PC-3 (cell line): ENCODE results near the gene MED17. TPM values are rescaled to one million over a fixed set of nuclear protein-coding genes. Genes with fewer than 3 reads are reported as not detected.

ENCODE experiments used
- ATAC-seq: fragments of 200-7000 bp; cut with Tn5 transposase; 2 replicates; pipeline ENCODE4 v1.9.1; 2020; ENCODE audit warnings: mild to moderate bottlenecking, moderate library complexity
- BruUV-seq: library from RNA; stranded (reverse); fragments of 400-500 nt; replicated peaks from 2 replicates; lab custom pipeline; 2021; lab: Mats Ljungman, UMichigan
- CTCF ChIA-PET: fragments of 300-600 bp; sonication (Branson Sonifier 250); formaldehyde crosslinking; loops from one replicate; lab custom pipeline; 2022; ENCODE audit warnings: antibody characterized with exemption; lab: Charles Lee
- POLR2A ChIA-PET: fragments of 300-600 bp; sonication (Branson Sonifier 250); formaldehyde crosslinking; loops from one replicate; lab custom pipeline; 2022; ENCODE audit warnings: antibody characterized with exemption; ENCODE audit not compliant: unreplicated experiment; lab: Charles Lee
- DNase-seq: peaks from one replicate; pipeline ENCODE4 v3.0.0-alpha.2; 2015
- H2AFZ ChIP-seq: fragments of 300-600 bp; sonication (generic); 2 replicates; pipeline ENCODE4 v1.6.0; 2016; ENCODE audit warnings: antibody characterized with exemption, low read length
- H3F3A ChIP-seq: fragments of 300-600 bp; sonication (generic); one replicate; pipeline ENCODE4 v1.6.0; 2017; ENCODE audit warnings: antibody characterized with exemption, low read length, control low read depth, mild to moderate bottlenecking; ENCODE audit not compliant: unreplicated experiment
- H3K27ac ChIP-seq: fragments of 300-600 bp; sonication (generic); 2 replicates; pipeline ENCODE4 v1.5.1; 2016; ENCODE audit warnings: mild to moderate bottlenecking, low read length
- H3K27me3 ChIP-seq: fragments of 300-600 bp; sonication (generic); 2 replicates; pipeline ENCODE4 v1.6.1; 2016; ENCODE audit warnings: low read length, mixed read lengths
- H3K36me3 ChIP-seq: fragments of 300-600 bp; sonication (generic); 2 replicates; pipeline ENCODE4 v1.6.1; 2016; ENCODE audit warnings: low read depth, mixed run types, low read length, mixed read lengths
- H3K4me1 ChIP-seq: fragments of 300-600 bp; sonication (generic); 2 replicates; pipeline ENCODE4 v1.5.1; 2016; ENCODE audit warnings: low read length; ENCODE audit not compliant: insufficient read depth
- H3K4me2 ChIP-seq: fragments of 300-600 bp; sonication (generic); 2 replicates; pipeline ENCODE4 v1.6.0; 2016; ENCODE audit warnings: low read length
- H3K4me3 ChIP-seq: fragments of 300-600 bp; sonication (generic); 2 replicates; pipeline ENCODE4 v1.5.1; 2016; ENCODE audit warnings: mild to moderate bottlenecking, low read length, mixed read lengths
- H3K79me2 ChIP-seq: fragments of 300-600 bp; sonication (generic); 2 replicates; pipeline ENCODE4 v1.6.1; 2017; ENCODE audit warnings: low read length, mixed read lengths
- H3K9ac ChIP-seq: fragments of 300-600 bp; sonication (generic); 2 replicates; pipeline ENCODE4 v1.6.0; 2016; ENCODE audit warnings: mild to moderate bottlenecking, low read length
- H3K9me2 ChIP-seq: fragments of 300-600 bp; sonication (generic); replicated peaks from 2 replicates; pipeline ENCODE4 v1.6.1; 2016; ENCODE audit warnings: mixed run types, low read length, mixed read lengths
- H3K9me3 ChIP-seq: fragments of 300-600 bp; sonication (generic); 2 replicates; pipeline ENCODE4 v1.6.1; 2016; ENCODE audit warnings: low read length, mixed read lengths
- H4K20me1 ChIP-seq: fragments of 300-600 bp; sonication (generic); 2 replicates; pipeline ENCODE4 v1.6.1; 2016; ENCODE audit warnings: low read length, mixed read lengths
- CTCF ChIP-seq: fragments of 300-600 bp; sonication (generic); conservative IDR thresholded peaks from 2 replicates; pipeline ENCODE4 v1.5.1; 2017; ENCODE audit warnings: antibody characterized with exemption, low read depth, mild to moderate bottlenecking, low read length
- EZH2 ChIP-seq: fragments of 300-600 bp; sonication (generic); IDR thresholded peaks from one replicate; pipeline ENCODE4 v1.6.1; 2017; ENCODE audit warnings: antibody characterized with exemption, mild to moderate bottlenecking, low read length; ENCODE audit not compliant: unreplicated experiment
- EZH2phosphoT487 ChIP-seq: fragments of 300-600 bp; sonication (generic); IDR thresholded peaks from 2 replicates; pipeline ENCODE4 v1.6.1; 2018; ENCODE audit warnings: mild to moderate bottlenecking, antibody characterized with exemption, low read length, borderline replicate concordance
- intact Hi-C: fragments of 100-400 bp; cut with micrococcal nuclease; formaldehyde crosslinking; loops from 2 replicates; pipeline ENCODE4 v1.9.0; 2023
- total RNA-seq: library from RNA; depleted of rRNA; stranded (reverse); fragments of >200 nt; gene quantifications from 2 replicates; pipeline ENCODE4 v1.2.3, GENCODE V29; 2014

MED17 gene
- total RNA-seq, 1 experiment from 2014 or later: 58.5 TPM

DNA sequence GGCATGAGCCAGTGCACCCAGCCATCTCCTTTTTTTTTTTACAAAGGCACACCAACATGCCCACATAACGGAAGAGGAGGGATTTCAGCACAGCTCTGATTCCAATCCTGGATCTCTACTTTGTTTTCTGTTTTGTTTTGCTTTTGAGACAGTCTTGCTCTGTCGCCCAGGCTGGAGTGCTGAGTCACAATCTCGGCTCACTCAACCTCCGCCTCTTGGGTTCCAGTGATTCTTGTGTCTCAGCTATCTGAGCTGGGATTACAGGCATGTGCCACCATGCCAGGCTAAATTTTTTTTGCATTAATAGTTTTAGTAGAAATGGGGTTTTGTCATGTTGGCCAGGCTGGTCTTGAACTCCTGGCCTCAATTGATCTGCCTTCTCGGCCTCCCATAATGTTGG is 38.3 kb downstream of the MED17 start:
- H3K27ac ChIP-seq: no peak overlapping the region
- no peaks in the 10 kb centered on the region for H3K79me2 ChIP-seq
- POLR2A ChIA-PET: no interaction called here
- H3F3A ChIP-seq: no peaks in the 10 kb centered on the region
- H3K9me2 ChIP-seq: no peaks in the 10 kb centered on the region
- BruUV-seq: no TSS peak
- intact Hi-C loops: no loop called here
- TF ChIP-seq EZH2phosphoT487 (no peak), EZH2 (no peak), CTCF (no peak)
- H3K9ac ChIP-seq: no peak overlapping the region
- H3K9me3 ChIP-seq: no peaks in the 10 kb centered on the region
- H3K4me2 ChIP-seq: no peak overlapping the region
- H4K20me1 ChIP-seq: no peaks in the 10 kb centered on the region
- ATAC-seq (no peak), DNase-seq (no peak)
- H3K36me3 ChIP-seq: peaks cover 3% of the 10 kb centered on the region; the same call in 1 of the 2 replicates
- no peaks in the 10 kb centered on the region for H3K27me3 ChIP-seq
- no peaks in the 10 kb centered on the region for H3K4me1 ChIP-seq
- H3K4me3 ChIP-seq: no peak overlapping the region
- CTCF ChIA-PET: no interaction called here
- no peak overlapping the region for H2AFZ ChIP-seq

DNA sequence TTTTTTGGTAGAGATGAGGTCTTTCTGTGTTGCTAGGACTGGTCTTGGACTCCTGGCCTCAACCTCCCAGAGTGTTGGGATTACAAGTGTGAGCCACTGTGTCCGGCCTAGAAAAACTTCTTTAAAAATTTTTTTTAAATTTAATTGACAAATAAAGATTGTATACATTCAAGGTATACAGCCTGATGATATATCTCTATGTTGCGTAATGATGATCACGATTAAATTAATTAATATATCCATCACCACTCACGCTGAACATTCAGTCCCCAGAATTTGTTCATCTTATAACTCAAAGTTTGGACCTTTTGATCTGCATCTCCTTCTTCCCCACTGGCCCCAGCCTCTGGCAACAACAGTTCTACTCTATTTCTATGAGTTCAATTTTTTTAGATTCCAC is 39.1 kb downstream of the MED17 start:
- no peak for DNase-seq
- Histone ChIP-seq H3K36me3 (peaks cover 3% of the 10 kb centered on the region; the same call in 1 of the 2 replicates), H3F3A (no peaks in the 10 kb centered on the region), H2AFZ (no peak overlapping the region), H3K79me2 (no peaks in the 10 kb centered on the region), H3K9me2 (no peaks in the 10 kb centered on the region), H3K9ac (no peak overlapping the region), H3K27me3 (no peaks in the 10 kb centered on the region), H3K9me3 (no peaks in the 10 kb centered on the region), H3K4me3 (no peak overlapping the region), H3K4me2 (no peak overlapping the region), H3K4me1 (no peaks in the 10 kb centered on the region), H3K27ac (no peak overlapping the region), H4K20me1 (no peaks in the 10 kb centered on the region)
- intact Hi-C loops: no loop called here
- BruUV-seq: no TSS peak
- POLR2A ChIA-PET: no interaction called here
- no peak for TF ChIP-seq CTCF
- no peak for TF ChIP-seq EZH2phosphoT487
- TF ChIP-seq EZH2: no peak
- no peak for ATAC-seq
- CTCF ChIA-PET: no interaction called here

DNA sequence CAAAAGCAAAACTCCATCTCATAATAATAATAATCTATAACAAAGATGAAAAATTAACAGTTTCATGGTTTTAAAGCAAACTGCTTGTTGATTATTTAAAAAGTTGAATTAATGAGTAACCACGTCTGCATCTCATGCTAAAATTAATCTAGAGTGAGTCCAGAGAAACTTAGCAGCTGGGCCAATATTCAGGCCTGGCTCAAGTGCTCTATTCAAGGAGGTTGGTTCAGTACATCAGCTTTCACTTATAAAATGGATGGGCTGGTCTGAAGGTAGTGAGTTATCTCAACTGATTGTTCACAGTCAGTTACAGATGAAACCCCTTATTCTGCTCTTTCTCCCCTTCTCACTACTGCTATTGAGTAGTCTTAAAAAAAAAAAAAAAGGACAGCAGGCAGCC is 43.3 kb downstream of the MED17 start:
- ATAC-seq: no peak
- Histone ChIP-seq H2AFZ (no peak overlapping the region), H3K4me1 (no peaks in the 10 kb centered on the region), H3K4me3 (no peak overlapping the region), H4K20me1 (0 out of 2 replicates have a peak, but pooled peaks cover 3% of the 10 kb centered on the region), H3K79me2 (no peaks in the 10 kb centered on the region), H3K27me3 (no peaks in the 10 kb centered on the region), H3K9me2 (no peaks in the 10 kb centered on the region), H3K9me3 (no peaks in the 10 kb centered on the region), H3F3A (no peaks in the 10 kb centered on the region), H3K27ac (no peak overlapping the region), H3K9ac (no peak overlapping the region), H3K4me2 (no peak overlapping the region), H3K36me3 (no peaks in the 10 kb centered on the region)
- intact Hi-C loops: no loop called here
- no TSS peak for BruUV-seq
- ChIA-PET POLR2A (interaction anchor here (0.6 kb wide), 1 partner anchor 763 kb away, joined by 6 read pairs; no protein-coding TSS in a partner anchor), CTCF (no interaction called here)
- no peak for TF ChIP-seq EZH2
- no peak for TF ChIP-seq EZH2phosphoT487
- no peak for TF ChIP-seq CTCF
- DNase-seq: no peak
